ENCODE data around the gene METTL17. TPM values are rescaled to one million over a fixed set of nuclear protein-coding genes. Genes with fewer than 3 reads are reported as not detected.
A peak's percentile ranks its signal among the peaks of the same experiment; 100 is the strongest.

METTL17 gene
- total and polyA plus RNA-seq, 2 of the 13 experiments (the other 11 are each of a cell fraction or from before 2014, with no cell fraction given) = 122 to 199 TPM

- 0 out of 2 replicates have a peak, but pooled peaks have one; percentile 24 for TF ChIP-seq ZKSCAN8 (CRISPR knock-in tag; IDR thresholded peaks at IDR 0.05; ENCODE audit: borderline replicate concordance)
- peak; percentile 35; the same call in 1 of the 2 replicates for TF ChIP-seq MED1 (CRISPR knock-in tag; IDR thresholded peaks at IDR 0.05)
- TF ChIP-seq, protein P1, sequence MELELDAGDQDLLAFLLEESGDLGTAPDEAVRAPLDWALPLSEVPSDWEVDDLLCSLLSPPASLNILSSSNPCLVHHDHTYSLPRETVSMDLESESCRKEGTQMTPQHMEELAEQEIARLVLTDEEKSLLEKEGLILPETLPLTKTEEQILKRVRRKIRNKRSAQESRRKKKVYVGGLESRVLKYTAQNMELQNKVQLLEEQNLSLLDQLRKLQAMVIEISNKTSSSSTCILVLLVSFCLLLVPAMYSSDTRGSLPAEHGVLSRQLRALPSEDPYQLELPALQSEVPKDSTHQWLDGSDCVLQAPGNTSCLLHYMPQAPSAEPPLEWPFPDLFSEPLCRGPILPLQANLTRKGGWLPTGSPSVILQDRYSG (CRISPR knock-in tag; IDR thresholded peaks at IDR 0.05) = no peak
- TF ChIP-seq AGO1 (IDR thresholded peaks at IDR 0.05; ENCODE audit: low read depth, low read length, poor library complexity, severe bottlenecking) = no peak
- no peak for TF ChIP-seq TGIF2 (CRISPR knock-in tag; IDR thresholded peaks at IDR 0.05)
- no peak for TF ChIP-seq ZNF451 (CRISPR knock-in tag; IDR thresholded peaks at IDR 0.05)
- no peak for TF ChIP-seq GABPA (IDR thresholded peaks at IDR 0.05; ENCODE audit: low read depth, low read length)
- TF ChIP-seq GABPA (CRISPR knock-in tag; IDR thresholded peaks at IDR 0.05; ENCODE audit: low read depth) = 0 out of 2 replicates have a peak, but pooled peaks have one; percentile 37
- TF ChIP-seq TAF15 (IDR thresholded peaks at IDR 0.05; ENCODE audit: low read depth, low read length, poor library complexity, severe bottlenecking) = no peak
- TF ChIP-seq NAIF1 (CRISPR knock-in tag; IDR thresholded peaks at IDR 0.05; ENCODE audit: borderline replicate concordance) = no peak
- TF ChIP-seq ZBTB37 (CRISPR knock-in tag; IDR thresholded peaks at IDR 0.05) = 0 out of 2 replicates have a peak, but pooled peaks have one; percentile 26
- TF ChIP-seq SMC3 (IDR thresholded peaks at IDR 0.05; ENCODE audit: low read length) = peak; percentile 96
- TF ChIP-seq ZNF367 (CRISPR knock-in tag; IDR thresholded peaks at IDR 0.05; ENCODE audit: borderline replicate concordance) = no peak
- no peak for TF ChIP-seq ZFP1 (CRISPR knock-in tag; IDR thresholded peaks at IDR 0.05)
- peak; percentile 72; the same call in 1 of the 2 replicates for TF ChIP-seq EHMT2 (IDR thresholded peaks at IDR 0.05; ENCODE audit: borderline replicate concordance, low read depth, low read length)
- no peak for TF ChIP-seq ZSCAN25 (CRISPR knock-in tag; IDR thresholded peaks at IDR 0.05)
- TF ChIP-seq ZBTB1 (CRISPR knock-in tag; IDR thresholded peaks at IDR 0.05; ENCODE audit: borderline replicate concordance) = no peak
- TF ChIP-seq SMAD9 (CRISPR knock-in tag; IDR thresholded peaks at IDR 0.05) = no peak
- 0 out of 2 replicates have a peak, but pooled peaks have one; percentile 27 for TF ChIP-seq SALL1 (CRISPR knock-in tag; IDR thresholded peaks at IDR 0.05)
- peak; percentile 59 for TF ChIP-seq TBL1XR1 (IDR thresholded peaks at IDR 0.05; ENCODE audit: borderline replicate concordance, low read length, partially characterized antibody)
- TF ChIP-seq ZFY (CRISPR knock-in tag; IDR thresholded peaks at IDR 0.05) = peak; percentile 78
- no peak for TF ChIP-seq KDM4B (CRISPR knock-in tag; IDR thresholded peaks at IDR 0.05)
- TF ChIP-seq, protein P2, sequence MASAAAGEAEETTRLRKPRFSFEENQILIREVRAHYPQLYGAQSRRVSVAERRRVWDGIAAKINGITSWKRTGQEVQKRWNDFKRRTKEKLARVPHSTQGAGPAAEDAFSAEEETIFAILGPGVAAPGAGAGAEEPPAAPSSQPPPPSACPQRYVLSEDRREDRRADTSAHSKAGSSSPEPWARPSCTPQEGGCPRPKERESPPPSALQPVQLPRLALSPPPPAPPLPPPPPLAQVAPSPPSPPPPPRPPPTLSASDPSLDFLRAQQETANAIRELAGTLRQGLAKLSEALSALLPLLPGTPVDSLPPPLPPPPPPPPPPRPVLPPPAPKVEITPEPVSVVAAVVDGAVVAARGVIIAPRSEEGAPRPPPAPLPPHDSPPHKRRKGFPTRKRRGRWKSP (CRISPR knock-in tag; IDR thresholded peaks at IDR 0.05) = no peak
- TF ChIP-seq MIER2 (CRISPR knock-in tag; IDR thresholded peaks at IDR 0.05) = no peak
- TF ChIP-seq THAP11 (CRISPR knock-in tag; IDR thresholded peaks at IDR 0.05) = 0 out of 2 replicates have a peak, but pooled peaks have one; percentile 14
- TF ChIP-seq MZF1 (CRISPR knock-in tag; IDR thresholded peaks at IDR 0.05; ENCODE audit: borderline replicate concordance) = no peak
- TF ChIP-seq ZFAT (CRISPR knock-in tag; conservative IDR thresholded peaks at IDR 0.05) = no peak
- no peak for TF ChIP-seq FOXO1 (CRISPR knock-in tag; IDR thresholded peaks at IDR 0.05)
- TF ChIP-seq EZH2 (conservative IDR thresholded peaks at IDR 0.05; ENCODE audit: low read depth, low read length) = no peak
Measured at GRCh38 chr14:21039585-21040369, 50.0 kb downstream of the METTL17 start (continued).

Measured in HepG2 (cell line).